NCI-H146 treated with DMSO at 0.1 percent for 48 hours (cell line): ENCODE results near the gene CMKLR1.

Source experiments
- DNase-seq: peaks from one replicate; lab custom pipeline; 2025; ENCODE audit not compliant: unreplicated experiment; lab: John Stamatoyannopoulos, UW

Gene CMKLR1

DNA sequence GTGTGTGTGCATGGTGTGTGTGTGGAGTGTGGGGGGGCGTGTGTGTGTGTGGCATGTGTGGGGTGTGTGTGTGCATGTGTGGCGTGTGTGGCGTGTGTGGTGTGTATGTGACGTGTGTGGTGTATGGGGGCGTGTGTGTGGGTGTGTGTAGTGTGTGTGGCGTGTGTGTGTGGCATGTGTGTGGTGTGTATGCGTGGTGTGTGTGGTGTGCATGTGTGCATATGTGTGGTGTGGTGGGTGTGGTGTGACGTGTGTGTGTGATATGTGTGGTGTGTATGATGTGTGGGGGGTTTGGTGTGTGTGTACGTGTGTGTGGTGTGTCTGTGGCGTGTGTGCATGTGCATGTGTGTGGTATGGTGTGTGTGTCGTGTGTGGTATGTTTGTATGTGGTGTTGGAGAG lies 24.1 kb upstream of the CMKLR1 start:
- no peak for DNase-seq

DNA sequence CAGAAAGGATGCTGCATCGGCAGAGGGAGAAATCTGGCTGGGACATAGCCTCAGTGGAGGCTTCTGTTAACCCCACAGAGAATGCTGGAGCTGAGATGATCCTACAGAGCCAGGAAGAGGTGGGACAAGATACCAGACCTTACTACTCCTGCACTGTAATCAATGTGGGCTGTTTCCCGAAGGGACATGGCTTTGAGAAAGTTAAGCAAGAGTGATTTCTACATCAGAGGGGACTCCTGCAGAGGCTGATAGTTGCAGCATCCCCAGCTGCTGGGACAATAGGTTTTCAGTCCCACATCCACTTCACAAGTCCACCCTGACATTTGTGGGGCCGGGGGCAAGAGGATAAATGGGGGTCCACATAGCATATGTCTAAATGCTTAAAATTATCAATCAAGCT lies 22.5 kb upstream of the CMKLR1 start:
- DNase-seq: no peak

DNA sequence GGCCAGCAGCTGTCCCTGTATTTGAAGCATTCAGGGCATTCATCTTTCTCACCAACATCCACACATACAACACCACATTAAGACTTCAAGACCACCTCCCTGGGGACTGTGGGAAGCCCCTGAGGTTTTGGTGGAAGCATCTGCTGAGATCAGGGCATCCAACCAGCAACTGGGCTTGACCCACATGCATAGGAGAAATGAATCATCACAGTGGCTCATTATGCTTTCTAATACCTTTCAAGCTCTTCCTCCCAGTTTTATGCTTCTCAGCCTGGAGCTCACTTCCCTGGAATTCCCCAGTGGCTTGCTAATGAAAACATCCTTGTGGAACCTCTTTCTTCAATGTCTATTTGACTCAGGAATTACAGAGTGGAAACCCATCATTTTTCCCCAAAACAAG lies 21.4 kb upstream of the CMKLR1 start:
- DNase-seq: no peak

DNA sequence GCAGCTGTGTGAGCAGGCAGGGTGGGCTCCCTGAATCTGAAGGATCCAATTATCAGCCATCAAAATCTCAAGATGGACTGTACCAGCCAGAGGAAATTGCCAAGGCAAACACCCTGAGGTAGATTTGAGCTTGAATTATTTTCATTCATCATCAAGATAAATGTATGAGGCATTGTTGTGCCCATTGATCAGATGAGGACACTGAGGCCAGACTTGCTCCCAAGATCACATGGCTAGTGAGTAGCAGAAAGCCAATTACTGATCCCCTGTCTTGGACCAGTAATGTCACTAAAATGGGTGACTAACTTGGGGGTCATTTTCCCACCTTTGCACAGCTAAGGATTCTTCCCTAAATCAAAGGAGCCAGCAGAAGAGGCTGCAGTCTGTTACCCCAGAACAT lies 20.9 kb upstream of the CMKLR1 start:
- DNase-seq: no peak

DNA sequence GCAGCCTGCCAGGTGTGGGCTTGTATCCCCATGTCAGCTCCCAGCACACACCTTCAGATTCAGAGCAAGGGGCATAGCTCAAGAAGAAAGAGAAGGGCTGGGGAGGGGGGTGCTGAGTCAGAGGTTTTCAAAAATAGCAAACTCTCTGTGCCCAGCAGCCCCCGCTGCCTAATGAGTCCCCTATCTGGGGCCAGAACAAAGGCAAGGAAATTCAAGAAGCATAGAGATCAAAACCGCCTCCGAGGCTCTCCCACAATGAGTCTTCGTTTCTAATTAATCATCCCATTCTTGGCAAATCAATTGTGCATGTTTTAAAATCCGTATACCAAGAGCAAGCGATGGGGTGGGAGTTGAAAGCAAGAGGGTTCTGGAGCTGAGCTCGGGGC lies 19.5 kb upstream of the CMKLR1 start:
- DNase-seq: no peak

DNA sequence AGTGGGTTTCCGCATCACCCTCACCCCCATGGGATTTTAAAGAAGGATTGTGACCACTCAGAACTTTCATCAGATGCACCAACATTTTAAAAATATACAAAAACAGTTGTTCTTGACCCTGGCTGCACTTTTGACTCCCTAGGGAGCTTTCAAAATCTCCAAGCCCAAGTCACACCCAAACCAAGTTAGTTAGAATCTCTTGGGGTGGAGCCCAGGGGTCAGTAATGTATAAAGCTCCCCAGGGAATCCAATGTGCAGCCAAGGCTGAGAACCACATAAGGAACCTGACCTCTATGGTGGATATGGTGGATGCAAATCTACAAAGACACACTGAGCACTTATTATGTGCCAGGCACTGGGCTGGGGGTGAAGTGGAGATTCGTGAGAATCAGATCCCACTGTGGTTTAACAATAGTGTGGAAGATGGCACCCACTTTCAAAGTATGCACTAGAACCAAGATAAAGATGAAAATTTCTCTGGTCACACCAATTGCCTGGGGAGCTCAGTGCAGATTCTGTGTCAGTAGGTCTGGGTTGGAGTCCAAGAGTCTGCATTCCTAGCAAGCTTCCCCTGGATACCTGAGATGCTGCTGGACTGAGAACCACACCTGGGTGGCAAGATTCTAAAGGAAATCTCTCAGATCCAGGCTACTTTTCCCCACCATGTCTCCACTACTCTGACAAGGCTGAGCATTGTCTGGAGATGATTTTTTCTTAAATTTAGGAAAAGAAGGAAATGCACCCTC lies 18.9 kb upstream of the CMKLR1 start:
- DNase-seq: no peak

DNA sequence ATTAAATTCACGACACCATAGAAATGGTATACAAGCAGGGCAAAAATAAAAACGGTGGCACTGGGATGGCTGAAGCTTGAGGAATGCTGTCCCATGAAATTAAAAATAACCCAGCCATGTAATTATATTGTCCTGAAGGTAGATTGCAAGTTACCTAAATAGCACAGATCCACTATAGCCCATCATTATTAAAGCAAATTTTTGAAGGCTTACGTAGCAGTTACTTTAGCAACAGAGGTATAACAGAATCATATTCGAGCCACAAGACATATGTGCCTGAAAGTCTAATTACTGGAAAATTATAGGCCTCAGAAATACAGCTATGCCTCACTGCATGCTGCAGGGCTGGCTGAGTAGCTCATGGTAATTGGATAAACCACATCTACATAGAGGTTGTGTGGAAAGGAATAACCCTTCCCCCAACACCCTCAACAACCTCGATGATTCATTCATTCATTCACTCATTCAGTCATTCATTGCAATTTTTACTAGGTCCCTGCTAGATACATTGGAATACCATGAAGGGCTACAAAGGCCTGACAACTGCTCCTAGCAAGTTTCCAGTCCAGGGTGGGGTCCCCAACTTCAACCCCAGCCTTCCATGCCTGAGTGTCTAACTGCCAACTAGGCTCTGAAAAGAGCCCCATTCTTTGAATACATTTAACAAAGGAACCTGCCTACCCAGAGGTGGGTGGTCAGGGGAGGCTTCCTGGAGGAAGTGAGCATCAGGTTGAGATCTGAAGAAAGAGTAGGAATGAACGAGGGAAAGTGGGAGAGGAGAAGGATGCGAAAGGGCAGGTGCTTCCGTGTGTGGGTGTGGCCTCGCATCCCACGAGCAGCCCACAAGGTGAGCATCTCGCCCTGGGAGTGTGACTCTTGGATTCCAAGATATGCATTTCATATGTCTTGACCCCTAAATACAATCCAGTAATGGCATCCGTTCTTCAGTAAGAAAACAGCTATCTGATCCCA lies 18.0 kb upstream of the CMKLR1 start:
- DNase-seq: no peak

DNA sequence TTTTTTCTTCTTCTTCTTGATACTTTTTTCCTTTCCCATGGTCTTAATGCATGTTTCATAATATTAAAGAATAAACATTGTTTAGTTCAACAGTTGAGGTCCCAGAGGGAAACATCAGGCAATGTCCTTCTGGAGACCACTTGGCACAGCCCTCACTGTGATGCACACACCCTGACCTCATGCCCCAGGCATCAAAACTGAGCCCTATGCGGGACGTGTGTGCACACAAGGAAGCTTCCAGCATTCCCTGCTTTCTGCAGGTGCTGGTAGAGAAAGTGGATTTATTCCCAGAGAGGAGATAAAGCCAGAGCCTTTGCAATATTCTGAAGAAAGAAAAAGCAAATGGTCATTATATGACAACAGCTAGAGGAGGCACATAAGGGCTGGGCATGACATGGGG lies 16.0 kb upstream of the CMKLR1 start:
- no peak for DNase-seq

DNA sequence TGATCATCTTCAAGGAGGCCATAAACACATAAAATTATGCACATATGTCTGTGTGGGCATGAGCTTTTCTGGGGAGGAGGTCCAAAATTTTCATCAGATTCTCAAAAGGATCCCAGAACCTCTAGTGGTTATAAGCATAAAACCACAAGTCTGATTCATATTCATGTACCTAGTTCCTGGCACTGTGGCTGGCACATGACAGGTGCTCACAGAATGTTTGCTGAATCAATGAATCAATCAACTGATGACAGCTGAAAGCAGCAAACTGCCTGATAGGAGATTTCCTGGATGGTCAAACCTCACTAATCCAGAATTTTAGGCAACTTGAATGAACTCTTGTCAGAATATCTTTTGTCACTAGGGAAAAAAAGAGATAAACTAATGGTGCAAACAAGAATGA lies 13.5 kb upstream of the CMKLR1 start:
- no peak for DNase-seq

DNA sequence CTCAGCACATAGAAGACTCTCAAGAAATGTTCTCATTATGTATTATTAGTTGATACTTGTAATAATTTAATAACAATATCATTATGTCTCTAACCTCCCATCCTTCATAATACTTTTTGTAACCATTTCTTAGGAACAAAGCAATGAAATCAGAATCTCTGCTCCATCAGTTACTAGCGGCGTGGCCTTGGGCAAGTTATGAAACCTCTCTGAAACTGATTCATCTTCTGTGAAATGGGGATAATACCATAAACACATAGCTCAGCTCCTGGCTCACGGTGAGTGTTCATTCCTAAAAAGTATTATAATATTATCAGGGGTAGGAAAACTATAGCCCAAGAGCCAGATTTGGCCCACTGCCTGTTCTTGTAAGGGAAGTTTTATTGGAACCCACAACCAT lies 11.4 kb upstream of the CMKLR1 start:
- no peak for DNase-seq

DNA sequence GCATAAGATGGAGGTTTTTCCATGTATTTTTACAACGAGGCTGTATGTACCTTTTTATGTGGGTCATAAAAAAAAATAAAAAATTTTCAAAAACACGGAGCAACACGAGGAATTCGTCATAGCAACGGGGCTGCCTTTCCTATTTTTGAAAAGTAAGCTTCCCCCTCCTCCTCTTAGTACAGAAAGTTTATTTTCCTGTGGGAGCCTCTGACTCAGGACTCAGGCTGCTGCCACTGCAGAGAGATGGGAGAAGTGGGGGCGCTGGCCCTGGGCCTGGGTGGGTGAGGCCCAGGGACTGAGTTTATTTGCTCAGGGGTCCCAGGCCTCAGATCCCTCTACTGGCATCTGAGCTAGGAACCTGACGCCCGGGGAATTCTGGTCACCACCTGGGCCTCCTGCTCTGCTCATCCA lies 10.2 kb upstream of the CMKLR1 start:
- DNase-seq: no peak

DNA sequence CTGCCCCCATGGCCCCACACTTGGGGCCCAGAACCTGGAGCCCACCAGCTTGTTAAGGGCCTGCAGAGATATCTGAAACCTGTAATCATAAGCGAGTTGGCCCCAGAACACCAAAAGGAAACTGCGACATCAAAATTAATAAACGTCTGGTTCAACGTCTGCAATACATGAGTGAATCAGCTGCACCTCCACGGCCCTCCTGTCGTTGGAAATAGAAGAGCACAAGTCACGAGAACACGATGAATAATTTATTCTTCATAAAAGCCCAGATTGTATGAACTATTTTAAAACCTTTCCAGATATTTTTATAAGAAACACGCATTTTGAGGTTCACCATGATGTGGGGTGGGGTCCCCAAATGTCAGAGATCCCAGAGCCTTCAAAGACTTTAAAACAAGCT lies 9.7 kb upstream of the CMKLR1 start:
- DNase-seq: no peak

DNA sequence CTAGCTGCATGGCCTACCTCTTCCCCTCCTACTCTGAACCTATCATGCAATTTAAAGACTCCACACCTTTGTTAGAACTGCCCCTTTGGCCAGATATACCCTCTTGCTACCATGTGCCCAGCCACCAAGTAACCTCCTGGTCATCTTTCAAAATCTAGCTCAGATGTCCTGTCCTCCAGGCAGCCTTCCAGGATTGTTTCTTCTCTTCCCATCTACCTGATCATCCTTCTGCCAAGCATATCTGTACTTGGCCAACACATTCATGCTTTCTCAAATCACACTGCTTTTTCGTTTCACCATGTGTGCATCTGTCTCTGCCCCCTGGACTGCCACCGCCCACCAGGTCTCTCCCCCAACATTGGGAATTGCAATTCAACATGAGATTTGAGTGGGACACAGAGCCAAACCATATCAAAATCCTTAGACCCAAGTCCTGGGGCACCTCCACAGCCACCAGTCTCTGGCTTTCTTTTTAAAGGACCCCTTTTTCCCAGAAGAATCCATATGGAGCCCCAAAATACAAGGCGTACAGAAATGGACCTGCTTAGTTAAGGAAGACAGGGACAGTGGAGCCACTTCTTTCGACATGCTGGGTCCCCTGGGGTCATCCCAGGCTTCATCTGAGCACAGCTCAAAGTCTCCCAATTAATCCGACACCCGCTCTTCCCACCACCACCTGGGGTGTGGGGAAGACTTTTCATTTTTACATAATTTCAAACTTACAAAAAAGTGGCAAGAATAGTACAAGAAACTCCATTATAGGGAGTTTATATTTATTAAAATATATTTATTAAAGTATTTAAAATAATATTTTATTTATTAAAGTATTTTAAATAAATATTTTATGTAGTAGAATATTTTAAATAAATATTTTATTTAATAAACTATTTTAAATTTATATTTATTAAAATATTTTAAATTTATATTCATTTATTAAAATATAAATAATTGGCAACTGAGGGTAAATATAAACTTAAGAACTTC lies 7.9 kb upstream of the CMKLR1 start:
- no peak for DNase-seq

DNA sequence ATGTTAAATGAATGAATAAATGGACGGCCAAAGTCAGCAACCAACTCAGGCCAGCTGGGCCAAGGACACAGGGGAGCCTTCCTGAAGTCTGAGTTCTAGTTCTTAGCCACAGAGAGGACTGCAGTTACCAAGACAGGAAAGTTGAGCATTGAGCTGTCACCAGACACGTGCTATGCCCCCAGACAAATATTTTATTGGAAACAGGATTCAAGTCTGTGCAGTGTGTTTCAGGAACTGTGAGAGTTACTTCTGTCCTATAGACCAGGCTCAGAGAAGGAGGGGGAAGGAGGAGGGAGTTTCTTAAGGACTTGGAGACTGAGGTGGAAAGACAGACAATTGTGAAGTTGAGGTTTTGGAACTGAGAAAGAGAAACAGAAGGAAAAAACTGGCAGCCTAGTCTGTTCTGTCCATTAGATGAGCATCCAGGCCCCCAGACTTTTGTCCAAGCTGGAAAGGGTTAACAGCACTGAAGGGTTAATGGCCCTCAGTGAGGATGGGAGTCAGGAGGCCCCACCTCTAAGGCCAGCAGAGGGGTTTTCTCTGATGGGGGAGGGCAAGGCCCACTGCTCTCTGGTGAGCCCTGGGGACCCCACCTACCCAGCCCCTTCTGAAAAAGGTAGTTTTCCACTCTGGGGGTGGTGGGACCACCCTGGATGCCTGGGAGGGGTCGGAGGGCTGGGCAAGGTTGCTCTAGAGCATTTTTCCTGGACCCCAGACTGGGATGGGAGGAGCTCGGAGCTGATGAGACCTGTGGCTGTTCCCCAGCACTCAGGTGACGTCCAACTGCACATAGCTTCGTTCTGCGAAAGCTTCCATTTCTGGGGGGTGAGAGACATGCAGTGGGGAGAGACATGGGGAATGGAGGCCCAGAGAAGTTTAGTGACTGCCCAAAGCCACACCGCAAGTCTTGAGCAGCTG lies 6.9 kb upstream of the CMKLR1 start:
- DNase-seq: no peak

DNA sequence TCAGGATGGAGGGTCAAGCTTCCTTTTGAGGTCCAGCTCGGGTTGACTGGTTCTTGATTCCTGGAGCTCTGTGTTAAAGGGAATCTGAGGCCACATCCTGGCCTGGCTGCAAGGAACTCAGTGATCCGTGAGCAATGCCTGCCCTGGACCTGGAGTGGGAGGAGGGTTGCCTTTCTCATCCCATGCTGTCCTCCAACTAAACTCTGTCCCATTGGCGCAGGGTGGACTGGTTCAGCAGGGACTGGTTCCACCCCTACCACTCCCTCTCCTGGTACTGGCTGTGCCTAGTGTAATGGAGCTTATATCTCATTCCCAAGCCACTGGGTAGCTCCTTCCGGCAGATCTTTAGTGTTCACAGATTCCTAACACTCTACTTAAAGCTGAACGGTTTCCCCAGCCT lies 3.9 kb upstream of the CMKLR1 start:
- no peak for DNase-seq

DNA sequence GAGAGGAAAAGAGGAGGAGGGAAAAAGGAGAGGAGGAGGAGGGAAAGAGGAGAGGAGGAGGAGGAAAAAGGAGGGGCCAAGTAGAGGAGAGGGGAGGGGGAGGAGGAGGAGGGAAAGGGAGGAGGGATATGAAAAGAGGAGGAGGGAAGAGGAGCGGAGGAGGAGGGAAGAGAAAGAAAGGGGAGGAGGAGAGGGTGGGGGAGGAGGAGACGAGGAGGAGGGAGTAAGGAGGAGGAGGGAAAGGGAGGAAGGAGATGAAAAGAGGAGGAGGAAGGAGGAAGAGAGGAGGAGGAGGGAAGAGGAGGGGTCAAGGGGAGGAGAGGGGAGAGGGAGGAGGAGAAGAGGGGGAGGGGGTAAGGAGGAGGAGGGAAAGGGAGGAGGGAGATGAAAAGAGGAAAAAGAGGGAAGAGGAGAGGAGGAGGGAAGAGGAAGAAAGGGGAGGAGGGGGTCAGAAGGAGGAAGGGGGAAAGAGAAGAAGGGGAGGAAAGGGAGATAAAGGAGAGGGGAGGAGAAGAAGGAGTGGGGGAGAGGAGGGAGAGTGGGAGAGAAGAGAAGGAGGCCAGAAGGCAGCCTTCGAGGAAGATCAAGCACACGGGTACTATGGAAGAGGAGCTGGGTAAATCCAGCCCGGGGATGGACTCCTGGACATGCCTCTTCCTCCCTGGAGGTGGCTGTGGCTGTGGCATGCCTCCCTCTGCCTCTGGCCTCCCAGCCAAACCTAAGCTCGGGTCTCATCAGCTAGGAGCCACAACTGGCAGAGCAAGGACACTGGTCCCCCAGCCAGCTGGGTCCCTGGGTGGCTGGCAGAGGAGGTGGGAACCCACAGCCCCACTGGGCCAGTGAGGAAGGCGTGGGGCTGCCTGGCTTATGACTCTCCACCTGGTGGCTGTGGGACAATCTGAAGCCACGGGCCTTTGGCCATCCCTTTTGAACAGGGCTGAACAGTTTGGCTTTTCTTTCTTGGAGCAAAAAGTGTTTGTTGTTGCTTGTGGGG lies 3.0 kb upstream of the CMKLR1 start:
- no peak for DNase-seq

DNA sequence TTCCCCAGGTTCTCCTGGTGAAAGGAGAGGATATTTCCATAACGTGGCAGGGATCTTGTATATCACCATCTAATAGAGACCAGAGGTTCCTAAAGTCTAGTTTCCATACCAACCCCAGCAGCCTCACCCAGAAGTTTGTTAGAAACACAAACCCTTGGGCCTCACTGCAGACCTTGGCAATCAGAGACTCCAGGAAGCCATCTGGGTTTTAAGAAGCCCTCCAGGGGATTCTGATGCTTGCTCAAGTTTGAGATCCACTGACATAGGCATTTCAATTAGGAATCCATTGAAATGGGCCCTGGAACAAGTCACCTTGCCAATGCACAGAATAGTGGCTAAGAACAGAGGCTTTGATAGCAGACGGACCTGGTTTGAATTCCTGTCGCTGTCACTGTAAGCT lies 2.2 kb upstream of the CMKLR1 start:
- no peak for DNase-seq

DNA sequence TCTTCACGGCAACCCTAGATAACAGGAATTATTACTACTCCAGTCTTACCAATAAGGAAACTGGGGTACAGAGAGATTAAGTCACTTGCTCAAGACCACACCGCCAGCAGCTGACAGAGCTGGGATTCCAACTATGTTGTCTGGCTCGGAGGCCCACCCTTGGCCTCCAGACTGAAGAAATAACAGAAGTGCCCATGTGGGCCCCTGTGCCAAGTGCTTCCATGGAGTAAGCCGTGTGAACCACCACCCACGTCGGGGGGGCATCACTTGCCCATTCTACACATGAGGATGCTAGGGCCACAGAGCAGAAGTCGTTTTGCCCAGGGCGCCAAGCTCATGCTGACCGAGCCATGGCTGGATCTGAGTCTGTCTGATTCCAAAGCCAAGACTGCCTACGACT lies 926 bp upstream of the CMKLR1 start:
- no peak for DNase-seq
